HG02938 (cell line): ENCODE results near the gene ESAM.
A peak's percentile ranks its signal among the peaks of the same experiment; 100 is the strongest.

Source experiments
- ATAC-seq: cut with Tn5 transposase; IDR thresholded peaks from one replicate; pipeline ENCODE4 v1.9.1; 2021; ENCODE audit warnings: mild to moderate bottlenecking, moderate library complexity; ENCODE audit not compliant: unreplicated experiment

Gene ESAM, protein sequence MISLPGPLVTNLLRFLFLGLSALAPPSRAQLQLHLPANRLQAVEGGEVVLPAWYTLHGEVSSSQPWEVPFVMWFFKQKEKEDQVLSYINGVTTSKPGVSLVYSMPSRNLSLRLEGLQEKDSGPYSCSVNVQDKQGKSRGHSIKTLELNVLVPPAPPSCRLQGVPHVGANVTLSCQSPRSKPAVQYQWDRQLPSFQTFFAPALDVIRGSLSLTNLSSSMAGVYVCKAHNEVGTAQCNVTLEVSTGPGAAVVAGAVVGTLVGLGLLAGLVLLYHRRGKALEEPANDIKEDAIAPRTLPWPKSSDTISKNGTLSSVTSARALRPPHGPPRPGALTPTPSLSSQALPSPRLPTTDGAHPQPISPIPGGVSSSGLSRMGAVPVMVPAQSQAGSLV

DNA sequence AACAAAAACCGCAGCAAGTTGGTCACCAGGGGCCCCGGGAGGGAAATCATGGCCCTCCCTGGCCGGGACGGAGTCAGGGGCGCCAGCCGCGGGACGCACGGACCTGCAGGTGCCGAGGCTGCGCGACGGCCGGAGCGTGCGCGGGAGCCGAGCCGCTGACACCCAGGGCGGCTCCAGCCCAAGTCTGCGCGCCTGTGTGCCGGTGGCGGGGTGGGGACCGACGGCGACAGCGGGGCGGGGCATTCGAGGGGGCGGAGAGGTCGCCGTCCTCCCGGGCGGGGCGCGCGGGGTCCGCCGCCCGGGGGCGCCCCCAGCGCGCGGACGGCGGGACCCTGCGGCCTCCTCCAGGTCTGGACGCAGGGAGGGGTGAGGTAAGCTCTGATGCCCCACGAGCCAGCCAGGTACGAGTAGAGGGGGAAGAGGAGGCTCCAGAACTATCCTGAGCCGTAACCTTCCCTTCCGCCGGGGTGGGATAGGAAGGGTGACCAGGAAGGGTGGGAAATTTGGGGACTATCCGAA, at the start of gene ESAM:
Gene ESAM (minus strand): TSS at position 186 of the 519 bp plus-strand sequence. CDS start 136 bp downstream, at position 50.
- peak; percentile 36 for ATAC-seq

GRCh38 chr11:124811399-124812125, 49.5 kb upstream of the ESAM start:
- no peak for ATAC-seq

DNA sequence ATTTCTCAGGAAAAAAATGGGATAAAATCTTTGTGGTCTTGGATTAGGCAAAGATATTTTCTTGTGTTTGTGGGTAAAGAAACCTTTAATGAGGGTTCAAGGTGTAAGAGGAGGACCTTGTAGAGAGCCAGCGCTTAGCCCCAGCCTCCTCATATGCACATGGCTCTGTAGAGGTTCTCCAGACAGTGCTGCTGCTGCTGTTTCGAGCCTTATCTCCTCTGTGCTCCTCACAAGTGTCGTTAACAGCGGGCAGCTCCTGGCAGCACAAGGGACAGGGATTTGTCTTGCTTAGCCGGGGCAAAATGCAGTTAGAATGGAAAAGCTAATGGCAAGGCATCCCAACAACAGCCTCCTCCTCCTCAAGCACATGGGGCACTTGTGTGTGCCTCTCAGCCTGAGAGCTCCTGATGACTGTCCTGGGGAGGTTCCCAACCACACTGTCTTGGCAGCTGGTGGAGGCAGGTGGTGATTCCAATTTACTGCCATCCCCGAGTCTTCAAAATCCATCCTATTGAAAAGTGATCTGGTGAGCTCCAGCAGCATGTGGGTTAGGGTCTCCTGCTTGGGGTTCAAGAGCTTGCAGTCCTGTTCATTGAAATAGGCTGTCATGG, 45.7 kb upstream of the ESAM start:
- no peak for ATAC-seq

GRCh38 chr11:124807201-124807600, 45.1 kb upstream of the ESAM start:
- ATAC-seq = no peak

GRCh38 chr11:124804884-124805283, 42.8 kb upstream of the ESAM start:
- ATAC-seq = no peak

DNA sequence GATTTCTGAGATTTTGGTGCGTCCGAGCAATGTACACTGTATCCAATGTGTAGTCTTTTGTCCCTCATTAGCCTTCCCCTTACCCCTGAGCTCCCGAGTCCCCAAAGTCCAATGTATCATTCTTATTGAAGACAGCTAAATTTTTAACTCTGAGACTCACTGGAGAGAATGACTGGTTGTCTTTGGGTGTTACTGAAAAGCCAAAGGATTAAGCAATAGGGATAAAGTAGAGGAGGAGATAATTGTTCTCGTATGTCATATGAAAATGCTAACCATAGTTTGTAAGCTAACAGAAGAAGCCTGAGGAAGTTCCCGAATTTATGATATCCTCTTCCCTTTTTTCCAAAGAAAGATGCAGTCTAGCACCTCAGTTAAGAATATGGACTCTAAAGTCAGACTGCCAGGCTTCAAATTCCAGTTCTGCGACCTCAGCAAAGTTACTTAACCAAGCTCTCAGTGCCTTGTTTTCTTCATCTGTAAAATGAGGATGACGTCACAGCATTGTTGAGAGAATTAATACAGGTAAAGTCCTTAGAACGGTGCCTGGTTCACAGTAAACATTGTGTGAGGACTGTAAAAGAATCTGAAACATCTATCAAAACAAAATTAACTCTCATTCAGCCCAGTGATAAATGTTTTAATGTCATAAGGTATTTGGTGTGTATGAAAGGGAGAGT, 39.7 kb upstream of the ESAM start:
- ATAC-seq = no peak

DNA sequence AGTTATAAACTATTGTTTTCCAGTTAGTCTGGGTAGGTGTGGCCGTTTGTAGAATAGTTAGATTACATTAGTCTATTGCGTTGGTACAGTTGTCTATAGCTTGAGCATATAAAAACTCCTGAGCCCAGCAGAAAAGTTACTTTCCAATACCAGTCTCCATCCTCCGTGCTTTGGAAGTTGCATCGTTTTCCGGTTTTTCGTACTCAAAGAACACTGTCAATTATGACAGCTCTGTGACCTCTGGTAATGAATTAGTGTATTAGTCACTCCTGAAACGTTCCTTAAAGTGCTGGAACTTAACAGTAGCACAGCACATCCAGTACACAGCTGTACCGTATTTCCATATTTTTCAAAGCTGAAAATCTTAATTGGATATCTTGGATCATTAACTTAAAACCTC, 38.9 kb upstream of the ESAM start:
- no peak for ATAC-seq

DNA sequence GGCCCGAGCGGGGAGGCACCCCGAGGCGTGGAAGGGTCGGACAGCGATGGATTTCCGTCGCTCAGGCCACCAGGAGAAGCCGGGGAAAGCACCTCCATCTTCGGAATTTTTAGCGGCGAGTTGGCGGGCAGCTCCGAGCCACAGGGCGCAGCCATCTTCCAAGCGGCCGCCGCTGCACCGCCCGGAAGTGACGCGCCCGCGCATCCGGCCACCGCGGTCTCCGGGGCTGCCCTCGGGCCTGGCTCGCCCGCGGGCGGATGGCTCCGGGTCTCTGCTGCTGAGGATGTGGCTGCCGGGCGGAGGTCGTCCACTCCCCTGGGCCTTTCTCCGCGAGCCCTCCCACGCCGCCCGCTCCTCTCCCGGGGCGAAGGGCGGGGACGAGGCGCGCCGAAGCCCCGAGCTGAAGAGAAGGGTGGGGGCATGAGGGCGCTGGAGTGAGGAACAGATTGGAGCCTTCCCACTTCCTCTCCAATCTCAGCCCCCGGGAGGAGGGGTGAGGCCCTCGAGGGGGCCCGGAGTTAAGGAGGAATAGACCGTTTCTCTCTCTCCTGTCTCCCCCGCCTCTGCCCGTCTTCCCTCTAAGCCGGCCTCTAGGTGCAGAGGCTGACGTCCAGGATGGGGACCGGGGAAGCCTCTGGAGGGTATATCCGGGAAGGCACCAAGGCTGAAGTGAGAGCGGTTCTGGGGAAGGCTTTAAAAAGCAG, 38.3 kb upstream of the ESAM start, which contains the start of gene MSANTD2:
Gene MSANTD2 (minus strand): TSS at position 181 of the 704 bp plus-strand sequence. CDS start 26 bp downstream, at position 155.
- ATAC-seq = peak; percentile 85

- peak; percentile 48 for ATAC-seq
Observed at GRCh38 chr11:124799348-124800225, 37.5 kb upstream of the ESAM start.

GRCh38 chr11:124798991-124799347, 36.9 kb upstream of the ESAM start:
- ATAC-seq = peak; percentile 31

- ATAC-seq = no peak
Observed at GRCh38 chr11:124796312-124796711, 34.2 kb upstream of the ESAM start.

- ATAC-seq = peak; percentile 66
Observed at GRCh38 chr11:124793466-124794278, 31.6 kb upstream of the ESAM start.

DNA sequence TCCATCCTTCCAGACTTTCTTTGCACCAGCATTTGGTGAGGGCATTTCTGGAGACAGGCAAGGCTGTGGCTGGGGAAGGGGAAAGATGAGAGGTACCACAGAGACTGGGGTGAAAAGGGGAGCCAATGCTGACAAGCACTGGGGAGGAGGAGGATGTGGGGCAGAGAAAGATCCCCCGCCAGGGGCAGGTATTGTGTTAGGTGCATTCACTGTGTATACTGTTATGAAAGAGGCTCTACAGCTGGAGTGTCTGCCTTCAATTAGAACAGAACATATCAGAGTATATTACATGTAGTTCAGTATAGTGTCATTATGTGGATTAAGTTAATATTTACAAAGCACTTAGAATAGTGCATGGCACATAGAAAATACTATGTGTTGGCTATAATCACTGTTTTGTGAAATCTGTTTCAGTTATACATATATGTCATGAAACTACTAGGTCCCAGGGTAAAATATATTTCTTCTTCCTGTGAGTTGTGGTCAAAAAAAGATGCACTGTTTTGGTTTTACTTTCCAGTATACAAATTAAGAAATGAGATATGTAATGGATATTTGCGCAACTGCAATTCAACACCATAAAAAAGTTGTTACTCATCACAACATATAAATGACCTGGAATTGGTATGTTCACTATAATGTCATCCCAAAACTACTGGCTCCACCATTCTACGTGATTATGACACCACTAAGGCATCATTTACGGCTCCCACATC, 29.7 kb upstream of the ESAM start:
- peak; percentile 80 for ATAC-seq

GRCh38 chr11:124788521-124788920, 26.4 kb upstream of the ESAM start:
- no peak for ATAC-seq

DNA sequence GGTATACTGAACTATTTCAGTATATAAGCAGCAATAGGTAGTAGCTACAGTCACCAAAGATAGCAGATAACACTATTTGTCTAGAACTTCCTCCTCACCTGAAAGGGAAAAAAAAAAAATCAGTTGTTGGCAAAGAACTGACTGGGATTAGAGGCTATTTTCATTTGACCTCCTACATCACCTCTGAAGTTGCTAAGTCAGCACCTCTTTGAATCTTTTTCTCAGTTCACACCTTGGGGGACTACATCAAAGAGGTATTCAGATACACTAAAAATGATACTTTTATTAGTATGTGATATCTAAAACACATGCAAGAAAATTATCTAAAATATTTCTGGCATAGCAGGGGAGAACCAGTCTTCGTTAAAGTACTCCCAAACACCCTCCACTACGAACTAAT, 22.0 kb upstream of the ESAM start:
- no peak for ATAC-seq

GRCh38 chr11:124783002-124783401, 20.9 kb upstream of the ESAM start:
- ATAC-seq = no peak

DNA sequence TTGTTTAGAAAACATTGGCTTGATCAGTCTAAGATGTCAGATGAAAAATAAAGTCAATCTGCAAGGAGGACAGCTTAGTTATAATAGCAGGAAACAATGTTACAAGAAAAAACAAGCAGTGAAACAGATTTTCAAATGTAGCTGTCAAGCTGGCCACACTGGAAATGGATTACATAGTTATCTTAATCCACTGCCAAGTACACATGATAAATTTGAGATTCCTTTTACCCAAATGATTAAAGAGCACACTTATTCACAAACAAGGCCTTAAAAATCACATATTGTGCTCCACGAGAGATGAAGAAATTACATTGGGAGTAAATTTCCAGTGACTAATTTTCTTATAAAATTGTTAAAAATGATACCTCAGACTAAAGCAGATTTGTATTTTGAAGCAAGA, 17.5 kb upstream of the ESAM start:
- no peak for ATAC-seq

DNA sequence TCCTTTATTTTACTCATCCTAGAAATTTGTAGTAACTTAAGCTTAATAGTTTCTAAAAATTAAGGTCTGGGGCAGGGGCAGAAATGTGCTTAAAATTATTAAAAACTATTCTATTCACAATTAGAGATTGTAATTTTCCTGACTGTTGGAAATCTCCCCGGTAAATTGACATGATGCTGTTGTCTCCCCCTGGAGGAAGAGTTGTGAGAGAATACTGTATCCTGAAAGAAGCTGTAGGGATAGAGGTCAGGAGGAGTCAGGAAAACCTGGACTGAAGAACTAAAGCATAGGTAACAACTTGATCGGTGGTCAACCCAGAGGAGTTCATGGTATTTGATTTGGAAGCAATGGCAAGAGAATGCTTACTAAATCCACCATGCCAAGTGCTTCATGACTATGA, 16.2 kb upstream of the ESAM start:
- ATAC-seq = no peak
